ENCODE measurements around the gene SCIMP. TPM values are rescaled to one million over a fixed set of nuclear protein-coding genes. Genes with fewer than 3 reads are reported as not detected.
A peak's percentile ranks its signal among the peaks of the same experiment; 100 is the strongest.

SCIMP gene
- total RNA-seq, 5 donors from 2014 or later (not counting 1 experiment from before 2014, with no cell fraction given), result 0.61 to 1.8 (median 1.2) TPM

DNA sequence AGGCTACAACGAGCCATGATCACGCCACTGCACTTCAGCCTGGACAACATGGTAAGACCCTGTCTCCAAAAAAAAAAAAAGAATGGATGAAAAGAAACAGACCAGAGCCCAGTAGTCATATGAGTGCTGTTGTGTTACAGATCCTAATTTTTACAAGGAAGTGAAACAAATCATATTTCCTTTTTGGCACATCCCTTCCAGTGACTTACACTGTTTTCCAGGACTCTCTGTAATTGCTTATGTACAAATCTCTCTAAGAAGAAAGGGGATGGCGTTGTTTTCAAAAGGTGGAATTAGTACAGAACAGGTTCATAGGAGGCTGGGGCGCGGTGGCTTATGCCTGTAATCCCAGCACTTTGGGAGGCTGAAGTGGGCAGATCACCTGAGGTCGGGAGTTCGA, 23.2 kb downstream of the SCIMP start:
- no peak for ATAC-seq (replicated peaks in 1 of 4)
- DNase-seq, result no peak
- 93% methylated on average over 3 of the region's 7 CpGs for WGBS (ENCODE audit: insufficient coverage)
- Histone ChIP-seq H3K4me3 (ENCODE audit: control insufficient read depth in 1 of 2, extremely low read depth in 1 of 2, low read length in 1 of 2) (no peak overlapping the region), H3K27ac (ENCODE audit: low read length) (peak overlapping the region; percentile 25), H3K9me3 (no peaks in the 10 kb centered on the region), H3K36me3 (ENCODE audit: control insufficient read depth in 2 of 2, extremely low read depth in 1 of 2, insufficient read depth in 1 of 2, low read length in 1 of 2) (peaks cover 0 to 6% of the 10 kb centered on the region in 2 donors), H3K27me3 (replicated peaks in 1 of 2; ENCODE audit: control insufficient read depth in 2 of 2, extremely low read depth in 1 of 2, insufficient read depth in 2 of 2, low read length in 1 of 2) (no peaks in the 10 kb centered on the region), H3K4me1 (ENCODE audit: control insufficient read depth in 1 of 2, extremely low read depth in 1 of 2, insufficient read depth in 2 of 2, low read length in 2 of 2) (peaks cover 2 to 7% of the 10 kb centered on the region in 2 experiments)
- peaks cover 37% of the 10 kb centered on the region for H3K36me3 Mint-ChIP-seq
- peaks cover 5 to 20% (median 6%) of the 10 kb centered on the region in 3 donors for H3K4me1 Mint-ChIP-seq
- no peaks in the 10 kb centered on the region for H3K9me3 Mint-ChIP-seq
- H3K27me3 Mint-ChIP-seq, result no peaks in the 10 kb centered on the region
- H3K27ac Mint-ChIP-seq, result peak overlapping the region in 1 of 2 donors; percentile 59
- H3K4me3 Mint-ChIP-seq, result no peak overlapping the region
- POLR2A ChIA-PET, result no interaction called here
- CTCF ChIA-PET, result no interaction called here

DNA sequence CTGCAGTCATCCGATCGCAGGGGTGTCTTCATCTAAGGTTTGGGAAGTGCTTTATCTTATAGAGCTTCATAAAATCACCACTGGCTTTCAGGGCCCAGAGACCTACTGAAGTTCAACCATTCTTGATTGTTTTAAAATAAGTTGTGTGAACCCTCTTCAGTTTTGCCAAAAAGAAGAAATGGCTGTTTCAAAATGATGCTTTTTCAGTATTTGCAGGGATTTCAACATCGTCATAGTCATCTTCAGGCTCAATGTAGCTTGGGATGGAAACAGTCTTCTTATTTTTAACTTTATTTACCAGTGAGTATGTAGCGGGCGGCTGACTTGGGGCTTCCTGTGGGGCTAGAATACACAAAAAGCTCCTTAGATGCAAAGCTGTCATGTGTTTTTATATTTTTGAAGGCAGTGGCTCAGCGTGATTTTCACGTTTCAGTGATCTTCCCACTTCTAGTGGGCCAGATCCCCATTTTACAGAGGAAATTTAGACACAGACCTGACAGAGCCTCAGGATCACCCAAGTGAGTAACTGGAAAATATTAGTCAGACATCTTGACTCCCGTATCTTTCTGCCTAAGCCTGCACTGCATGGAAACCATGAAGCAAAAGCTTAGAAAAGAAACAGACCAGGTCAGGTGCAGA, 23.9 kb downstream of the SCIMP start:
- H3K9me3 ChIP-seq, result no peaks in the 10 kb centered on the region
- ATAC-seq (replicated peaks in 1 of 4) (no peak), DNase-seq (no peak)
- H3K4me1 ChIP-seq (ENCODE audit: control insufficient read depth in 1 of 2, extremely low read depth in 1 of 2, insufficient read depth in 2 of 2, low read length in 2 of 2), result peaks cover 2 to 7% of the 10 kb centered on the region in 2 experiments
- H3K36me3 ChIP-seq (ENCODE audit: control insufficient read depth in 2 of 2, extremely low read depth in 1 of 2, insufficient read depth in 1 of 2, low read length in 1 of 2), result peaks cover 0 to 6% of the 10 kb centered on the region in 2 donors
- Mint-ChIP-seq H3K9me3 (no peaks in the 10 kb centered on the region), H3K27me3 (no peaks in the 10 kb centered on the region), H3K27ac (peak overlapping the region; percentile 4 to 59), H3K4me1 (peaks cover 5 to 20% (median 6%) of the 10 kb centered on the region in 3 donors), H3K4me3 (no peak overlapping the region), H3K36me3 (peaks cover 35% of the 10 kb centered on the region)
- CTCF ChIA-PET, result no interaction called here
- POLR2A ChIA-PET, result no interaction called here
- H3K27me3 ChIP-seq (replicated peaks in 1 of 2; ENCODE audit: control insufficient read depth in 2 of 2, extremely low read depth in 1 of 2, insufficient read depth in 2 of 2, low read length in 1 of 2), result no peaks in the 10 kb centered on the region
- peak overlapping the region; percentile 25 for H3K27ac ChIP-seq (ENCODE audit: low read length)
- H3K4me3 ChIP-seq (ENCODE audit: control insufficient read depth in 1 of 2, extremely low read depth in 1 of 2, low read length in 1 of 2), result no peak overlapping the region
- 53% methylated on average over 2 of the region's 8 CpGs for WGBS (ENCODE audit: insufficient coverage)

DNA sequence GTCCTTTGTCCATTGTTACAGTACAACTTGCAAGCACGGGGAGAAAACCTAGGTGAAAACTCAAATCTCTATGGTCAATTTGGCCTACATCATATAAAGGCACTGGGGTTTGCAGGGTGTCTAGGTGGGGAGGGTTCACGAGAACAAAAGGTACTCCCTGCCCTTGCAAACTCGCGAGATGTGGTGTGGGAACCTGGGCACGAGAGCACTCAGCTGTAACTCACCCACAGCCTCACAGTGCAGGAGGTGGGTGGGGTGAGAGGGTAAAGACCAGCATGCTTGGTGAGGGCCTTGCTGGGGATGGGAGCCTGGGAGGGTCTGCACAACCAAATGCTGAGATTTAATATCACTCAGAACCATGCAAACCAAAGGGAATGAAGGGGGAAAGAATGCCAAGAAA, 24.6 kb downstream of the SCIMP start:
- Mint-ChIP-seq H3K9me3 (no peaks in the 10 kb centered on the region), H3K27ac (peak overlapping the region; percentile 4 to 59), H3K4me1 (peaks cover 5 to 20% (median 6%) of the 10 kb centered on the region in 3 donors), H3K4me3 (no peak overlapping the region), H3K27me3 (no peaks in the 10 kb centered on the region), H3K36me3 (peaks cover 34% of the 10 kb centered on the region)
- POLR2A ChIA-PET, result no interaction called here
- Histone ChIP-seq H3K9me3 (no peaks in the 10 kb centered on the region), H3K4me1 (ENCODE audit: control insufficient read depth in 1 of 2, extremely low read depth in 1 of 2, insufficient read depth in 2 of 2, low read length in 2 of 2) (peaks cover 2 to 7% of the 10 kb centered on the region in 2 experiments), H3K27me3 (replicated peaks in 1 of 2; ENCODE audit: control insufficient read depth in 2 of 2, extremely low read depth in 1 of 2, insufficient read depth in 2 of 2, low read length in 1 of 2) (no peaks in the 10 kb centered on the region), H3K36me3 (ENCODE audit: control insufficient read depth in 2 of 2, extremely low read depth in 1 of 2, insufficient read depth in 1 of 2, low read length in 1 of 2) (peaks cover 0 to 6% of the 10 kb centered on the region in 2 donors), H3K4me3 (ENCODE audit: control insufficient read depth in 1 of 2, extremely low read depth in 1 of 2, low read length in 1 of 2) (no peak overlapping the region), H3K27ac (ENCODE audit: low read length) (no peak overlapping the region)
- CTCF ChIA-PET, result no interaction called here
- ATAC-seq (replicated peaks in 1 of 4) (no peak), DNase-seq (no peak)
- WGBS (ENCODE audit: insufficient coverage), result no CpG with 5 or more reads among the region's 5 CpGs

DNA sequence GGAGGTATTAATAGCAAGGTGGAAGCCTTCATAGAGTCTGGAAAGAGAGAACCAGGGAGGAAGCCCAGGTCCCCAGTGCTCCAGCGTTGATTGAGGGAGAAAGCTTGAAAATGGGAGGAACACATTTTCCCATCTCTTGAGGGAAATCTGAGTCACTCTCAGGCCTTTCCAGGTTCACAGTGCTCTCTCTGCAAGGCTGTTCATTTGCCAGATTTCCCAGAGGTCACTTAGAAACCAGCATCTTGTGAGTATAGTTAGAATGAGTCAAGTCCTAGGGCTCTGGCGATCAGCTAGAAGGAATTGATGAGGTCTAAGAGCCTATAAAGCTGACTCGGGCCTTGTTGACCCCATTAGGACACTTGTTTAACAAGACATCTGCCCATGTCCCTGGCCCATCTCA, 25.3 kb downstream of the SCIMP start:
- Histone ChIP-seq H3K36me3 (ENCODE audit: control insufficient read depth in 2 of 2, extremely low read depth in 1 of 2, insufficient read depth in 1 of 2, low read length in 1 of 2) (peaks cover 0 to 6% of the 10 kb centered on the region in 2 donors), H3K4me3 (ENCODE audit: control insufficient read depth in 1 of 2, extremely low read depth in 1 of 2, low read length in 1 of 2) (no peak overlapping the region), H3K27me3 (replicated peaks in 1 of 2; ENCODE audit: control insufficient read depth in 2 of 2, extremely low read depth in 1 of 2, insufficient read depth in 2 of 2, low read length in 1 of 2) (no peaks in the 10 kb centered on the region), H3K4me1 (ENCODE audit: control insufficient read depth in 1 of 2, extremely low read depth in 1 of 2, insufficient read depth in 2 of 2, low read length in 2 of 2) (peaks cover 2 to 7% of the 10 kb centered on the region in 2 experiments), H3K27ac (ENCODE audit: low read length) (no peak overlapping the region), H3K9me3 (no peaks in the 10 kb centered on the region)
- no peaks in the 10 kb centered on the region for H3K9me3 Mint-ChIP-seq
- H3K27ac Mint-ChIP-seq, result no peak overlapping the region
- POLR2A ChIA-PET, result no interaction called here
- DNase-seq (no peak), ATAC-seq (replicated peaks in 1 of 4) (no peak)
- H3K4me1 Mint-ChIP-seq, result peaks cover 5 to 20% (median 6%) of the 10 kb centered on the region in 3 donors
- peaks cover 29% of the 10 kb centered on the region for H3K36me3 Mint-ChIP-seq
- CTCF ChIA-PET, result no interaction called here
- 87% methylated on average over 3 of the region's 3 CpGs for WGBS (ENCODE audit: insufficient coverage)
- no peaks in the 10 kb centered on the region for H3K27me3 Mint-ChIP-seq
- no peak overlapping the region for H3K4me3 Mint-ChIP-seq

DNA sequence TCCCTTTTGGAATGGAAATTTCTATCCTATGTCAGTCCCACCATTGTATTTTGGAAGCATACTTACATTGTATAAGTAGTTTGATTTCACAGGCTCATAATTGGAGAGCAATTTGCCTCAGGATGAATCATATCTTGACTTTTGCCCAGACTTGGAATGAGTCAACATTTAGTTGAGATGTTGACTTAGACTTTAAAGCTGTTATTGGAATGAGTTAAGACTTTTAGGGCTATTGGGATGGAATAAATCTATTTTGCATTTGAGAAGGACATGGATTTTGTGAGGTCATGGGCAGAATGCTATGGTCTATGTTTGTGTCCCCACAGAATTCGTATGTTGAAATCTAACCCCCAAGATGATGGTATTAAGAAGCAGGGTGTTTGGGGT, 30.8 kb downstream of the SCIMP start:
- Mint-ChIP-seq H3K4me1 (peaks cover 0 to 6% (median 5%) of the 10 kb centered on the region in 3 donors), H3K27ac (no peak overlapping the region), H3K4me3 (no peak overlapping the region), H3K9me3 (no peaks in the 10 kb centered on the region), H3K36me3 (peaks cover 23% of the 10 kb centered on the region), H3K27me3 (no peaks in the 10 kb centered on the region)
- peaks cover 0 to under 1% of the 10 kb centered on the region in 2 experiments for H3K4me1 ChIP-seq (ENCODE audit: control insufficient read depth in 1 of 2, extremely low read depth in 1 of 2, insufficient read depth in 2 of 2, low read length in 2 of 2)
- CTCF ChIA-PET, result interaction anchor here in 1 of 2 donors (0.7 kb wide), 1 partner anchor 147 kb away, joined by 6 read pairs; no protein-coding TSS in a partner anchor
- DNase-seq, result no peak
- H3K27me3 ChIP-seq (replicated peaks in 1 of 2; ENCODE audit: control insufficient read depth in 2 of 2, extremely low read depth in 1 of 2, insufficient read depth in 2 of 2, low read length in 1 of 2), result no peaks in the 10 kb centered on the region
- WGBS (ENCODE audit: insufficient coverage), result no CpG with 5 or more reads among the region's 1 CpG
- H3K27ac ChIP-seq (ENCODE audit: low read length), result no peak overlapping the region
- POLR2A ChIA-PET, result no interaction called here
- H3K9me3 ChIP-seq, result no peaks in the 10 kb centered on the region
- H3K36me3 ChIP-seq (ENCODE audit: control insufficient read depth in 2 of 2, extremely low read depth in 1 of 2, insufficient read depth in 1 of 2, low read length in 1 of 2), result no peaks in the 10 kb centered on the region
- no peak overlapping the region for H3K4me3 ChIP-seq (ENCODE audit: control insufficient read depth in 1 of 2, extremely low read depth in 1 of 2, low read length in 1 of 2)
- ATAC-seq (replicated peaks in 1 of 4), result no peak

DNA sequence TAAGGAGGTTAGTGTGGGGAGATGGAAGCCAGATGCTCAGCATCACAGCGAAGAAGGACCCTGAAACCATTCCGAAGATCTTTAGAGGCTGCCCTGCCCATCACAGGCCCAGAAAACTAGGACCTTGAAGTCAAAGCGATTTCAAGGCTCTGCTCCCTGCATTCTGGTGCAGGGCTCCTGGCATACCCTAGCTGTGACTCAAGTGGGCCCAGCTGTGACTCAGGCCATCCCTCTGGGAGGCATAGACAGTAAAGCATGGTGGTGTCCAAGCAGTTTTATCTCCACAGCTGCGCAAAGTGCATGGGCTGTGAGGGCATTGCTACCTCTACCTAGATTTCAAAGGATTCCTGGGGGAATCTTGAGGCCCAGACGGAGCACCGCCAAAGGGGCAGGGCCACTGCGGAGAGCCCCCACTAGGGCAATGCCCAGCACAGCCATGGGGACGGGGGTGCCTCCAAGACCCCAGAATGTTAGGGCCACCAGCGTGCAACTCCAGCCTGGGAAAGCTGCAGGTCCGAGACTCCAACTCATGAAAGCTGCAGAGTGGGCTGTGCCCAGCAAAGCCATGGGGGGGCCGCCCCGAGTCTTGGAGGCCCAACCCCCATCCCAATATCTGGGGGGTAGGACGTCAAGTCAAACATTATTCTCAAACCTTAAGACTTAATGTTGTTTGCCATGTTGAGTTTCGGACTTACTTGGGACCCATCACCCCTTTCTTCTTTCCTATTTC, 31.3 kb downstream of the SCIMP start:
- Mint-ChIP-seq H3K36me3 (peaks cover 23% of the 10 kb centered on the region), H3K27me3 (no peaks in the 10 kb centered on the region), H3K4me1 (peaks cover 3 to 8% (median 5%) of the 10 kb centered on the region in 3 donors), H3K27ac (no peak overlapping the region), H3K4me3 (no peak overlapping the region), H3K9me3 (no peaks in the 10 kb centered on the region)
- 98% methylated on average over 8 of the region's 14 CpGs for WGBS (ENCODE audit: insufficient coverage)
- Histone ChIP-seq H3K4me3 (ENCODE audit: control insufficient read depth in 1 of 2, extremely low read depth in 1 of 2, low read length in 1 of 2) (no peak overlapping the region), H3K9me3 (no peaks in the 10 kb centered on the region), H3K27ac (ENCODE audit: low read length) (no peak overlapping the region), H3K4me1 (ENCODE audit: control insufficient read depth in 1 of 2, extremely low read depth in 1 of 2, insufficient read depth in 2 of 2, low read length in 2 of 2) (peaks cover 3 to 6% of the 10 kb centered on the region in 2 experiments), H3K36me3 (ENCODE audit: control insufficient read depth in 2 of 2, extremely low read depth in 1 of 2, insufficient read depth in 1 of 2, low read length in 1 of 2) (no peaks in the 10 kb centered on the region), H3K27me3 (replicated peaks in 1 of 2; ENCODE audit: control insufficient read depth in 2 of 2, extremely low read depth in 1 of 2, insufficient read depth in 2 of 2, low read length in 1 of 2) (no peaks in the 10 kb centered on the region)
- no peak for DNase-seq
- CTCF ChIA-PET, result interaction anchor here in 1 of 2 donors (0.5 kb wide), 1 partner anchor 9 kb away, joined by 5 read pairs; no protein-coding TSS in a partner anchor
- no peak for ATAC-seq (replicated peaks in 1 of 4)
- POLR2A ChIA-PET, result no interaction called here
